ENCODE results near the gene CMTM2.

GRCh38 chr16:66548068-66548467, 31.2 kb upstream of the CMTM2 start:
- TF ChIP-seq, protein P1, sequence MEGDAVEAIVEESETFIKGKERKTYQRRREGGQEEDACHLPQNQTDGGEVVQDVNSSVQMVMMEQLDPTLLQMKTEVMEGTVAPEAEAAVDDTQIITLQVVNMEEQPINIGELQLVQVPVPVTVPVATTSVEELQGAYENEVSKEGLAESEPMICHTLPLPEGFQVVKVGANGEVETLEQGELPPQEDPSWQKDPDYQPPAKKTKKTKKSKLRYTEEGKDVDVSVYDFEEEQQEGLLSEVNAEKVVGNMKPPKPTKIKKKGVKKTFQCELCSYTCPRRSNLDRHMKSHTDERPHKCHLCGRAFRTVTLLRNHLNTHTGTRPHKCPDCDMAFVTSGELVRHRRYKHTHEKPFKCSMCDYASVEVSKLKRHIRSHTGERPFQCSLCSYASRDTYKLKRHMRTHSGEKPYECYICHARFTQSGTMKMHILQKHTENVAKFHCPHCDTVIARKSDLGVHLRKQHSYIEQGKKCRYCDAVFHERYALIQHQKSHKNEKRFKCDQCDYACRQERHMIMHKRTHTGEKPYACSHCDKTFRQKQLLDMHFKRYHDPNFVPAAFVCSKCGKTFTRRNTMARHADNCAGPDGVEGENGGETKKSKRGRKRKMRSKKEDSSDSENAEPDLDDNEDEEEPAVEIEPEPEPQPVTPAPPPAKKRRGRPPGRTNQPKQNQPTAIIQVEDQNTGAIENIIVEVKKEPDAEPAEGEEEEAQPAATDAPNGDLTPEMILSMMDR (IDR thresholded peaks at IDR 0.05 in 2 of 3, conservative IDR thresholded peaks at IDR 0.05 in 1 of 3; ENCODE audit: insufficient read depth in 2 of 3, low read depth in 1 of 3, low read length in 3 of 3), result no peak
- TF ChIP-seq GTF3C2 (IDR thresholded peaks at IDR 0.05; ENCODE audit: borderline replicate concordance, extremely low read depth, insufficient read length) (no peak), CBX1 (IDR thresholded peaks at IDR 0.05; ENCODE audit: low read depth) (no peak), CBX5 (IDR thresholded peaks at IDR 0.05; ENCODE audit: borderline replicate concordance, low read depth) (no peak)

Measured in K562 (cell line).